DMS153 treated with DMSO at 0.1 percent for 48 hours (cell line): ENCODE measurements around the gene CD2.

Experiments
- DNase-seq: peaks from one replicate; lab custom pipeline; 2025; ENCODE audit not compliant: unreplicated experiment; lab: John Stamatoyannopoulos, UW

CD2 gene

DNA sequence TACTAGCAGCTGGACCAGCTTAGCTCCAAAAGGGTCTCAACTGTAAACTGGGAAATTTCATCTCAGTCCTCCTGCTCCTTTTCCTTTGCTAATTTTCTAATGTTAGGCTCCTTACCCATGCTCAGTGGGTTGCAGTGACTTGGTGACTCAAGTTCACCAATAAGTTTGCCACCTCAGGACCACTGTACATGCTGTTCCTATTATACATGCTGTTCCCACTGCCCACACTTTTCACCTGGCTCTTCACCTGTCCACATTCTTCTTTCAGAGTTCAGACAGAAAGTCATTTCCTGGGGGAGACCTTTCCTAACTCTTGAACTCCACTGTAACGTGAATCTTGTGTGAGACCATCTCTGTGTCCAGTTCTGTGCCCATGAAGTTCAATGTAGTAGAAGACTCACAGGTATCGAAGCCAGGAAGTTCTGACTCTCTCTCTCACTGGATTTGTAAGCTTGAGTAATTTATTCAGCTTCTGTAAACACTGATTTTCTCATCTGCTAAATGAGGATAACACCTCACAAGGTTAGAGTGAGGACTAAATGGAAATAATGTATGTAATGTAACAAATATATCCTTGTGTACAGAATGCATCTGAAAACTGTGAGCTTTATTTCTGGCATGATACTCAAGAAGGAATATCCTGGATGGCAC, 17.9 kb downstream of the CD2 start:
- no peak for DNase-seq

DNA sequence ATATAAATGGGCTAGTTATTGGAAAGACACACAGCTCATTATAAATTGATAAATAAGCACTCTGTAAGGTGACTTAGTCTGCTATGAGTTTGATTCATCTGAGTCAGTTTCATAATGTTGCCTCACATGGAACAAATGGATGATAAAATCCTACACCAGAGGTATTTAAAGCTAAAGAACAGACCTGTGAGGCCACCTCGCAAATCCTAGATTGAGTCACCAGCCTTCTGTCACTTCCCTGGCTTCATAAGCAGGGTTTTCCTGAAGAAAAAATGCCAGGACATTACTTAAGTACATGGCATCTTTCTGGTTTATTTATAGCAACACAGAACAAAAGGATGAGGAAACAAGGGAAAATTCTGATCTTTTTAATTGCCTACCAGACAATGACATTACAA, 18.4 kb downstream of the CD2 start:
- no peak for DNase-seq

DNA sequence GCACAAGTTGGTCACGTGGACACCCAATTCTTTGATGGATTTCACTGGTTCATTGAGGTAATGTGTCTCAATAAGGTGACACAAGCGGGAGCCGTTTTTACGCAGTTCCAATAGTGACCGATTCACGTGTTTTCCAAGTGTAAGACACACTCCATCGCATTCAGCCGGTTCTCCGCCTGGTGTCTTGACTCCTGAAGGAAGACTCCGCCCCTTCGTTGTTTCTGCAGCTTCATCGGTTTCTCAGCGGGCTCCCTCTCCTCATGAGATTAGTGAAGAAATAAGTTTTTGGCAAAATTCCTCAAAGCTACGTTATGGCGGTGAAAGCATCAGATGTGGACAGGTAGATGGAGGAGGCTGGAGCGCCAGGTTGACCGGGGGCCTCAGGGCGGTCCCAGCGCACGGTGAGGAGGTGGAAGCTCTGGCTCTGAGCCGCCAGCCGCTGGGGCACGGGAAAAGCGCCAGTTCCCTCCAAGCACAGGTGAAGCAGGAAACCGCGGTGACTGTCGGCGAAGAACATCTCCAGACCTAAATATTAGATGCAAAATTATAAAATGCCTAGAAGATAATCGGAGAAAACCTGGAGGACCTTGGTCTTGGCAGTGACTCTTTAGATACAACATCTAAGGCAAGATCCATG, 21.0 kb downstream of the CD2 start:
- no peak for DNase-seq

DNA sequence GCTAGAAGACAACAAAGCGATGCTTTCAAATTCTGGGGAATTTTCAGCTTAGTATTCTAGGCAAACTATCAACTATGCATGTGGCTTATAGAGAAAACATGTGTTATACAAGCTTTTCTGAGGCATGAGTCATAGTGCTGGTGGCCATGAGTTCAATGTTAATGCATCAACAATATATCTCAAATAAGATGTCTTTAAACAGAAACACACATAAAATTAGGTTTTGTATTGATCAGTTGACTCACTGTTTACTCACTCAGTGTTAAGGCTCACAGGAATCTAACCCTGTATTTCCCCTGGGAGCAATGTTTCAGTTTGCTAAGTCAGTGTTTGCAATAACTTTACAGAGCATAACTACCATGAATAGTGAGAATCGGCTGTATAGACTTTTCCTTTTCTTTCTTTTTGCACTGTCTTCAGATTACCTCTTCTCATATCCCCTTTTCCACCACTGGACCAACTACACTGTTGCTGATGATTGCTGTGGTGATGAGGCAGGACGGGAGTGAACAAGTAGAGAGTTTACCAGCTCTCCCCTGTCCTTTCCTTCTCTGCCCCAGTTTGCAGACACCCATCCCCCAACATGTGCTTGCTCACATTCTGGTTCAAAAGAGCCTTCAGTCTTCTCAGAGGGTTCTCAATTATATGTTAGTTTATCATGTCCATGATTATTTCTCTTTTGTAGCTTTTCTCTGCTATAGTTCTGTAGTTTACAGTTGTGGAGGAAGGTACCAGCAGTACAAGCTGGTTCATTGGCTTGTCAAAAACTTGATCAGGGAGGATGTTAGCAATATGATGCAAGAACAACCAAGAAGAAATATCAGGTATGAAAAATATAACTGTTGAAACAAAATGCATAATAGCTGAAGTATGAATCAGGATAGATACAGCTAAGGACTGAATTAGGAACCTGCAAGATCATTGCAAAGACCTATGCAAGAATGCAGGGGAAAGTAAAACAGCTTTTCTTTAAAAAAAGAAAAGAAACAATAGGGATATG, 23.9 kb downstream of the CD2 start:
- no peak for DNase-seq

DNA sequence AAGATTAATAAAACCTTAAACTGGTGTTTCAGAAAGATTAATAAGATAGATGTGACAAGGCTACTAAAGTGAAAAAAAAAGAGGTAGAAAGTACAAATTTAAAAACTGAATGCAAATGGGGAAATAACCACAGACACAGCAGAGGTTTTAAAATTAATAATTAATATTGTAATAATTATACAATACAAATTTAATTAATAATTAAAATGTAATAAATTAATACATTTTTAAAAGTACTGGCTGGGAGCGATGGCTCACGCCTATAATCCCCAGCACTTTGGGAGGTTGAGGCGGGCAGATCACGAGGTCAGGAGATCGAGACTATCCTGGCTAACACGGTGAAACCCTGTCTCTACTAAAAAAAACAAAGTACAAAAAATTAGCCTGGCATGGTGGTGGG, 26.8 kb downstream of the CD2 start:
- no peak for DNase-seq

DNA sequence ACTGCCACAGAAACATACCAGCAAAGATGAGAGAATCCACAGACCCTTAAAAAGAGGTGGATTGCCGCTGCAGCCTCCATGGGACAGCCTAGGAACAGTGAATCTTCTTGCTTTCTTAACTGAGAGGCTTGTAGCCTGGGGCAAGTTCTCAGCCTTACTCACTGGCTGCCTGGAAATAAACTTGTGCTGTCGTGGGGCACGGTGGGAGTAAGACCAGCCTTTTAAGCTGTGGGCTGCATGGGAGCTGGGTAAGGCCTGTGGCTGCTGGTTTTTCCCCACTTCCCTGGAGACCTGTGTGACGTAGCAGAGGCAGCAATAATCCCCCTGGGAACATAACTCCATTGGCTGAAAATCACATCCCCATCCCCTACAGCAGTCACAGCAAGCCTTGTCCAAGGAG, 30.8 kb downstream of the CD2 start:
- DNase-seq = no peak

DNA sequence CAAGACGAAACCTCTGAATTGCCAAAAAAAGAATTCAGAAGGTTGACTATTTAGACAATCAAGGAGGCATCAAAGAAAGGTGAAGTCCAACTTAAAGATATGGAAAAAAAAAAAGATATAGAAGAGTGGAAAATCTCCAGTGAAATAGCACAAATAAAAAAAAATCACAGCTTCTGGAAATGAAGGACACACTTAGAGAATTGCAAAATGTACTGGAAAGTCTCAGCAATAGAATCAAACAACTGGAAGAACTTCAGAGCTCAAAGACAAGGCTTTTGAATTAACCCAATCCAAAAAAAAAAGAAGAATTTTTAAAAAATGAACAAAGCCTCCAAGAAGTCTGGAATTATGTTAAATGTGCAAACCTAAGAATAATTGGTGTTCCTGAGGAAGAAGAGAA, 31.8 kb downstream of the CD2 start:
- DNase-seq = no peak

DNA sequence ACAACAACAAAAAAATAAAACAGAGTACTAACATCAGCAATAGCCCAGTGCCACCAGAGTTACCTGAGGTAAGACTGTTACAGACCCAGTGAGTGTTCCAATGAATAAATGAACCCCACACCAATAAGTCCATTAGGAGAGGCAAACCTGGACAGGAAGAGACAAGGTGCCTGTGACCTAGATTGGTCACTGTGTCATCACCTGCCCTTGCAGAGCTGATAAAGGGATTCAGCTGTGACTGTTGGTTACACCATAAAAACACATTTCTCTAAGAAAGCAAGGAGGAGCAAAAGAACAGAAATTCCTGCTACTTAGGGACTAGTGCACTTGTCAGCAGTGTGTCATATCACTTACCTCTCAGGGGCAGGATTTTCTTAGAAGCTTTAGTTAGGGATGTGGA, 37.5 kb downstream of the CD2 start:
- DNase-seq = no peak

DNA sequence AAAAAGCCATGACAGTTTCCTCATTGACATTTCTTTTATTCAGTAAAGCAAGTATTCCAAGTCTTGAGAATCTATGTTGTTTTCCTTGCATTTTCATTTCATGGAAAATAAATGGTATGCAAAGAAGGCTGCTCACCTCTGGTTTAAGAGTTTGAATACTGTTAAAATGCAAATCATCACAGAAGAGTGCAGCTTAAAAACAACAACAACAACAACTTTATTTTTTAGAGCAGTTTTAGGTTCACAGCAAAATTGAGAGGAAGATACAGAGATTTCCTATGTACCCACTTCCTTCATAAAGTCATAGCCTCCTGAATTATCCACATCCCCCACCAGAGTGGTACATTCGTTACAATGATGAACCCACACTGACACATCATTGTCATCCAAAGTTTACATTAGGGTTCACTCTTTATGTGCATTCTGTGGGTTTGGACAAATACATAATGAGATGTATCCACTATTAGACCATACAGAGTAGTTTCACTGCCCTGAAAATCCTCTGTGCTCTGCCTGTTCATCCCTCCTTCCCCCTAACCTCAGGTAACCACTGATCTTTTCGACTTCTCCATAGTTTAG, 39.2 kb downstream of the CD2 start:
- no peak for DNase-seq

DNA sequence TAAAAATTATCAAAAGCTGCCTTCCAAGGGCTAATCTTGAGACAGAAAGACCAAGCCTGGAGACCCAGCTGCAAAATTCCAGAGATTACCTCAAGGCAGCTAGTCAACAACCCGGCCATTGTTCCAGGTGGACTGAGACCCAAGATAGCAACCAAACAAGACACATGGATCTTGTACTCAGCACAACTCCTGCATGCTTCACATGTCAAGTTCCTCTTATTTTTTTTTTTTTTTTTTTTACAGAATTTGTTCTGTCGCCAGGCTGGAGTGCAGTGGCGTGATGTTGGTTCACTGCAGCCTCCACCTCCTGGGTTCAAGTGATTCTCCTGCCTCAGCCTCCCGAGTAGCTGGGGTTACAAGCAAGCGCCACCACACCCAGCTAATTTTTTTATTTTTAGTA, 40.1 kb downstream of the CD2 start:
- no peak for DNase-seq

DNA sequence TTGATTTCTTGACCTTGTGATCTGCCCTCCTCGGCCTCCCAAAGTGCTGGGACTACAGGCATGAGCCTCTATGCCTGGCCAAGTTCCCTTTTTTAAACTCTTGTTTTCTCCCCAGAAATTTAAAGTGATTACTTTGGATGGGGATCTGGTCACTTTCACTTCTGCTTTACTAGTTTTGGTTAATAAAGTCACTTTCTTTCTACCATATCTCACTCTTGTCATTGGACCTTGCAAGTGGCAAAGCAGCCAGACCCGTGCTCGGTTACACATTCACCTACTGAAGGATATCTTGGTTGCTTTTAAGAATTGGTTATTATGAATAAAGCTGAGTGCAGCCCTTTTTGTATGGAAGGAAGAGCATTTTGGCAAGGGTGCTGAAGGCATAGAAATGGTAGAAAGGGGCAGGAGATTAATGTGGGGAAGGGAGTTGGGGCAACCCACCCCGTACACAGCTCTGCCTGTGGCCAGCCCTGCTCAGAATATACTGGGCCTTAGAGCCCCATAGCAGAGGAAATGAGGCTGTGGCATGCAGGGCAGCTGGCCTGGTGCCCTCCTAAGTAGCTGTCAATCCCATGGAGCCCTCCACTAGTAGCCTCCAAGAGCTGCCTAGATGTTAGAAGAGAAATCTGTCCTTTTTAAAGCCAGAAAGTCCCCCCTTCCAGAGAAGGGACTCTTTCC, 40.7 kb downstream of the CD2 start:
- no peak for DNase-seq

DNA sequence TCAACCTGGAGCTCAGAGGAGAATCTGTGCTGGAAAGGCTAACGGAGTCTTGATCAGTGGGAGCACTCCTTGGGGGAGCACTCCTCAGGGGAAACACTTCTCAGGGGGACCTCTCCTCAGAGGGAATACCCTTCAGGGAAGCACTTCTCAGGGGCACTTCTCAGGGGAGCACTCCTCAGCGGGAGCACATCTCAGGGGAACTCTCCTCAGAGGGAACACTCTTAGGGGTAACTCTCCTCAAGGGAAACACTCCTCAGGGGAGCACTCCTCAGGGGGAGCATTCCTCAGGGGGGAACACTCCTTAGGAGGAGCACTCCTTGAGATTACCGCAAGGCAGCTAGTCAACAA, 41.2 kb downstream of the CD2 start:
- no peak for DNase-seq

DNA sequence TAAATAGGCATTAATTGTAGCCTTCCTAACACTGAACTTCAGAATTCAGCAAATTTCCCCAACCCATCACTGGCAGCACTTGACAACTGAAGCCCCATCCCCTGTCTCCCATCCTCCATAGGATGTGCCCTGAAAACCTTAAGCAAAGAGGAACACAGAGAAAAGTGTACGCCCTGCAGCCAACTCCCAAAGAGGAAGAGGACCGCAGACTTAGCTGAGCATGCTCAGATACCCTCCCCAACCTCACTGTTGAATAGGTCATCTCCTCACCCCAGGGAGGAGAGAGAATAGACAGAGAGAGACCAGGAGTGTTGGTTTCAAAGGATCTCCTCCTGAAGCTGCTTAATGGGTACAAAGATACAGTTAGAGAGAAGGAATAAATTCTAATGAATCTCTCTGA, 50.5 kb downstream of the CD2 start:
- DNase-seq = no peak

DNA sequence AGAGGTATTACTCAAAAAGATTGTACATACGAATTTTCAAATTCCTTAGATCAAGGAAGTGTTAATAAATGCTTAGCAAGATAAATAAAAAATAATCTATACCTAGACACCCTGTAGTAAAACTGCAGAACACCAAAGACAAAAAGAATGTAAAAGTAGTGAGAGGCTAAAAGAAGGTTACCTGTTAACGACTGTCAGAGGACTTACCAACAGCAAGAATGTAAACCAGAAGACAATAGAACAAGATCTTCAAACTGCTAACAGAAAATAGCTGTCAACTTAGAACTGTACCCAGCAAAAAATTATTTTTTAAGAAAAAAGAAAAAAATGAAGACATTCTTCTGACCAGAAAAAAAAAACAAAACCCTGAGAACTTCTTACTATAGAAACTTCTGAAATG, 51.2 kb downstream of the CD2 start:
- no peak for DNase-seq

DNA sequence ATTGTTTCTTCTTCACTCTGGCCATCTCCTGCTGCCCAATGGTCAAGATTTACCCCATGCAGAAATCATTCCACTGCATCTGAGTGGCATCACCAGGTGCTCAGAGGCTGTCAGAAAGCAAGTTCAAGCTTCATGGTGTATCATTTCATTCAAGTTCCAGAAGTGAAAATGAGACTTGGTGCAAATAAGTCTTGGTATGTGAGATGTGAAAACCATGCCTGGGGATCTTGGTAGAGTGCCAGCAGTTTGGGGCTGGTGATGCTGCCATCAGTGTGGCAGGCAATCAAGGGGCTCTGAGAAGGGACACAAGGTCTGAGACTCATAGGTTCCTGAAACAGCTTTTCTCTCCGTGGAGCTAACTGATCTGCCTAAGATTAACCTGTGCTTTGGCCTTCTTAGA, 52.0 kb downstream of the CD2 start:
- no peak for DNase-seq

DNA sequence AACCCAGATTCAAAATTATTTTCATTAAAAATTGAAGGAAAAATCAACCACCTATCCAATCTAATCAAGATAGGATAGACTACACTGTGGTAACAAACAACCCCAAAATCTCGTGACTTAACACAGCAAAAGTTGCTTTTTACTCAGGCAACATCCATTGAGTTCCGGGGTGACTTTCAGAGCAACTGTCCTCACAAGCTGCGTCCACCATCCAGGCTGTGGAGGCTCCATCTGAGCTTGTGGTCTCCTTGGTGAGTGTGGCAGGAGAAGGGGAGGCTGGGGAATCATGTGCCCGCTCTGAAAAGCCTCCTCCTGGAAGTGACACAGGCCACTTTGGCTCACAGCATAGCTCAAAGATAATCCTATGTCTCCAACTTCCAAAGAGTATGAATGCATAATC, 52.4 kb downstream of the CD2 start:
- no peak for DNase-seq

DNA sequence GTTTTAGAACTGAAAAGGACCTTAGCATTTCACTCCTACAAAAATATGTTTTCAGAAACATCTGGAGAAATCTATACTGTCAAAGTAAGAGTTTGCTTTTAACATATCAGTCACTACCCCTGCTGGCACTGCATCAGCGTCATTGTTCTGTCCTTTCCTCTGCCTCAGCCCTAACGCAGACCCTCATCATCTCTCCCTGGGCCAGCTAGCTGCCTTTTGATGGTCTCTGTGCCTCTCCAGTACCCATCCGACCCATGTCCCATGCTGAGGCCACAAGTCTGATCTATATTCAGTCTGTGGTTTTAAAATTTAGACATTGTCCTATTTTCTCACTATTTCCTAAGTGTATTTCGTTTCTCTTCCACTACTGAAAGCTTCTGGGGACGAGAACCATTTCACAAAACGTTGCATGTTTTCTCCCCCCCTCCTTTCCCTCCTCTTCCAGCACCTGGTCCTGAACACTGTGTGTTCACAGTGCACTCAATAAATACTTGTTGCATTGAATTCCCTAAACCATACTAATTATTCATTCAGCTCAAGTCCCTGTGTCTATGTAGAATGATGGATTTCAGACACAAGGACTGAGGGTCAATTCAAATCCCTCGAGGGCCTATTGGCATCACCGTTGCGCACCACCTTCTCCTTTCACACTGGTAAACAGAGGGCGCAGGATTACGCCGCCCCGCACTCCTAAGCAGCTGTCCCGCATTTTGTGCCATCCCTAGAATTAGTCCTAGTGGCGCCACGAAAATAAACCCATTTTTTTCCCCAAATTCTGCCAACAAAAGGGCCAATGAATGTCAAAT, 53.4 kb downstream of the CD2 start:
- no peak for DNase-seq

DNA sequence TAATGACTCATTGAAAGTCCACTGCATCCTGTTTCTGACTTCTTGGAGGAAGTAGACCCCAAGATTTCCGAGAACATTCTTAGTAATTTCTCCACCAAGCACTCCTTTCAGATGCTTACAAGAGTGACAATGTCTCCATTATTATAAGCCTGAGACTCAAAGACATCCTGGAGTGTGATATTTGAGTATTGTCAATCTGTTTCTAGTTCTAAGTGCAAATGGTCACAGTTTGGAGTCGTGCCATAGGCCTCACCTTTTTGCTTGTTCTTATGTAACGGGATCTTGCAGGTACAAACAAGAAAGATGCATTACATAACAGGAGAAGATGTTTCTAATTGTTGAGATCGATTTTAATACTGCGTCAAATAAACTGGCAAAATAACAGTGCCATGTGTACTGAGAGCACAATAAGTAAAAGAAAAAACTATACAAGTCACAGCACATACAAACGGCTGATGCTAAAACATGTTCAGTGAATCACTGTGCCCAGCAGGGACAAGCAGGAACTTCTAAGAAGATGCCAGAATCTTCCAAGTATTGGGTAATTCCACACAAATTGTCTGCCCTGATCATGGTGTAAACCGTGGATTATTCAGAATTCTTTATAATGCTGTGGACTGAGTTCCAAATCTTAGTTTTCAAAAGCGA, 54.1 kb downstream of the CD2 start:
- DNase-seq = no peak

DNA sequence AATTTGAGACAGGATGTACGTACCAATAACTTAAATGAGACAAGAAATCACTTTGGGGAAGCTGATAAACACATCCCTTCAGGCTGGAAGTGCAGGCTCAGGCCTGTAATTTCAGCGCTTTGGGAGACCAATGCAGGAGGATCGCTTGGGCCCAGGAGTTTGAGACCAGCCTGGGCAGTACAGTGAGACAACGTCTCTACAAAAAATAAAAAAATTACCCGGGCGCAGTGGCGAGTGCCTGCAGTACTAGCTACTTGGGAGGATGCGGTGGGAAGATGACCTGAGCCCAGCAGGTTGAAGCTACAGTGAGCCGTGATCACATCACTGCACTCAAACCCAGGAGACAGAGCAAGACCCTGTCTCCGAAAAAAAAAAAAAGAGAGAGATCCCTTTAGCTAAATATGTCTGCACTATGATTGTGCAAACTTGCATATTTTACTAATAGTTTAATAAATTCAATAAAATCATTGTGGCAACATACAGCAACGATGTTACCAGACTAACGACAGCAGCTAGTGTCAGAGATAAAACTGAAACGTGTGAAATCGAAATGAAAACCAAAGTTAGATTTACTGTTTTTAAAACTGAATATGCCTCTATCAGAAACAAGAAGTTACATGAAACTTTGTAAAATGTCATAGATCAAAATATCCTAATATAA, 54.7 kb downstream of the CD2 start:
- no peak for DNase-seq
